HAP-1 (cell line): Measurements from ENCODE around the gene MAB21L4.

Experiments used
- DNase-seq, 2 experiments: peaks; one replicate each; pipeline ENCODE4 v3.0.0-alpha.2; 2016 to 2020; ENCODE audit warnings: low spot score in 2 of 2
- H3K27me3 ChIP-seq: fragments of 250-450 bp; sonication (Bioruptor Pico); 2 replicates; pipeline ENCODE4 v1.5.1; 2020; ENCODE audit warnings: low read depth, mild to moderate bottlenecking, moderate library complexity
- H3K36me3 ChIP-seq: fragments of 250-450 bp; sonication (Bioruptor Pico); replicated peaks from 2 replicates; pipeline ENCODE4 v1.5.1; 2020; ENCODE audit warnings: mild to moderate bottlenecking
- H3K4me1 ChIP-seq: fragments of 250-450 bp; sonication (Bioruptor Pico); 2 replicates; pipeline ENCODE4 v1.5.1; 2020; ENCODE audit warnings: mild to moderate bottlenecking
- H3K4me3 ChIP-seq: fragments of 250-450 bp; sonication (Bioruptor Pico); 2 replicates; pipeline ENCODE4 v1.5.1; 2020; ENCODE audit warnings: mild to moderate bottlenecking, moderate library complexity
- H3K9me3 ChIP-seq: fragments of 250-450 bp; sonication (Bioruptor Pico); 2 replicates; pipeline ENCODE4 v1.5.1; 2020; ENCODE audit warnings: mild to moderate bottlenecking, moderate library complexity
- in situ Hi-C: fragments of 300-500 bp; cut with MboI; formaldehyde crosslinking; loops from 3 replicates; pipeline ENCODE4 v1.14.3; 2020; ENCODE audit warnings: low sequenced_read_pairs, inconsistent platforms, mixed read lengths

The MAB21L4 gene

GRCh38 chr2:240911641-240912265, 15.8 kb upstream of the MAB21L4 start:
- in situ Hi-C loops = no loop called here

GRCh38 chr2:240909216-240909974, 13.4 kb upstream of the MAB21L4 start:
- H3K27me3 ChIP-seq = peaks cover 45% of the 10 kb centered on the region
- no peaks in the 10 kb centered on the region for H3K4me1 ChIP-seq
- no peak overlapping the region for H3K4me3 ChIP-seq
- in situ Hi-C loops = no loop called here
- H3K36me3 ChIP-seq = no peaks in the 10 kb centered on the region
- no peak for DNase-seq
- no peaks in the 10 kb centered on the region for H3K9me3 ChIP-seq

More at GRCh38 chr2:240911641-240912265, 15.8 kb upstream of the MAB21L4 start:
- DNase-seq = no peak
- H3K4me1 ChIP-seq = no peaks in the 10 kb centered on the region
- H3K27me3 ChIP-seq = peaks cover 36% of the 10 kb centered on the region
- no peak overlapping the region for H3K4me3 ChIP-seq
- H3K36me3 ChIP-seq = no peaks in the 10 kb centered on the region
- H3K9me3 ChIP-seq = no peaks in the 10 kb centered on the region

GRCh38 chr2:240906911-240907590, 11.1 kb upstream of the MAB21L4 start:
- H3K4me1 ChIP-seq = no peaks in the 10 kb centered on the region
- H3K27me3 ChIP-seq = peaks cover 40% of the 10 kb centered on the region
- DNase-seq = no peak
- H3K9me3 ChIP-seq = no peaks in the 10 kb centered on the region
- no peak overlapping the region for H3K4me3 ChIP-seq
- in situ Hi-C loops = no loop called here
- H3K36me3 ChIP-seq = no peaks in the 10 kb centered on the region

- Histone ChIP-seq H3K9me3 (no peaks in the 10 kb centered on the region), H3K4me3 (no peak within 1 kb of the TSS), H3K27me3 (peaks cover 32% of the 10 kb centered on the region), H3K4me1 (no peaks in the 10 kb centered on the region), H3K36me3 (no peaks in the 10 kb centered on the region)
- DNase-seq = no peak
- in situ Hi-C loops = no loop called here
Measured at GRCh38 chr2:240906141-240906910, 10.4 kb upstream of the MAB21L4 start, which contains the start of gene CROCC2. CROCC2 (plus strand) TSS chr2:240906336; CDS start chr2:240906514, 178 bp downstream.

GRCh38 chr2:240905176-240905781, 9.3 kb upstream of the MAB21L4 start:
- Histone ChIP-seq H3K27me3 (peaks cover 22% of the 10 kb centered on the region), H3K4me3 (no peak overlapping the region), H3K4me1 (no peaks in the 10 kb centered on the region), H3K9me3 (no peaks in the 10 kb centered on the region), H3K36me3 (no peaks in the 10 kb centered on the region)
- in situ Hi-C loops = no loop called here
- no peak for DNase-seq

- Histone ChIP-seq H3K4me1 (no peaks in the 10 kb centered on the region), H3K36me3 (no peaks in the 10 kb centered on the region)
Measured at GRCh38 chr2:240904216-240905175, 8.5 kb upstream of the MAB21L4 start.

GRCh38 chr2:240903191-240904060, 7.5 kb upstream of the MAB21L4 start:
- DNase-seq = no peak
- in situ Hi-C loops = no loop called here
- H3K27me3 ChIP-seq = peaks cover 14% of the 10 kb centered on the region; the same call in 1 of the 2 replicates
- H3K4me3 ChIP-seq = no peak overlapping the region
- H3K36me3 ChIP-seq = no peaks in the 10 kb centered on the region
- H3K9me3 ChIP-seq = no peaks in the 10 kb centered on the region
- H3K4me1 ChIP-seq = no peaks in the 10 kb centered on the region

More at GRCh38 chr2:240904216-240905175, 8.5 kb upstream of the MAB21L4 start:
- H3K9me3 ChIP-seq = no peaks in the 10 kb centered on the region
- no peak for DNase-seq
- peaks cover 16% of the 10 kb centered on the region; the same call in 1 of the 2 replicates for H3K27me3 ChIP-seq
- in situ Hi-C loops = no loop called here
- no peak overlapping the region for H3K4me3 ChIP-seq

GRCh38 chr2:240902615-240903041, 6.7 kb upstream of the MAB21L4 start:
- in situ Hi-C loops = no loop called here
- no peak overlapping the region for H3K4me3 ChIP-seq

GRCh38 chr2:240901986-240902614, 6.1 kb upstream of the MAB21L4 start:
- Histone ChIP-seq H3K36me3 (no peaks in the 10 kb centered on the region), H3K4me3 (no peak overlapping the region), H3K27me3 (peaks cover 13% of the 10 kb centered on the region; the same call in 1 of the 2 replicates), H3K4me1 (no peaks in the 10 kb centered on the region), H3K9me3 (no peaks in the 10 kb centered on the region)
- in situ Hi-C loops = no loop called here
- DNase-seq = no peak

More at GRCh38 chr2:240902615-240903041, 6.7 kb upstream of the MAB21L4 start:
- DNase-seq = no peak
- no peaks in the 10 kb centered on the region for H3K9me3 ChIP-seq
- no peaks in the 10 kb centered on the region for H3K36me3 ChIP-seq
- no peaks in the 10 kb centered on the region for H3K4me1 ChIP-seq
- peaks cover 14% of the 10 kb centered on the region; the same call in 1 of the 2 replicates for H3K27me3 ChIP-seq

GRCh38 chr2:240900141-240900860, 4.3 kb upstream of the MAB21L4 start:
- in situ Hi-C loops = no loop called here
- no peaks in the 10 kb centered on the region for H3K36me3 ChIP-seq
- no peaks in the 10 kb centered on the region for H3K9me3 ChIP-seq
- no peaks in the 10 kb centered on the region for H3K4me1 ChIP-seq
- no peak overlapping the region for H3K4me3 ChIP-seq
- H3K27me3 ChIP-seq = no peaks in the 10 kb centered on the region; the same call in 1 of the 2 replicates
- DNase-seq = no peak

GRCh38 chr2:240899468-240899865, 3.5 kb upstream of the MAB21L4 start:
- H3K4me3 ChIP-seq = no peak overlapping the region
- H3K36me3 ChIP-seq = no peaks in the 10 kb centered on the region
- DNase-seq = no peak
- in situ Hi-C loops = no loop called here
- no peaks in the 10 kb centered on the region; the same call in 1 of the 2 replicates for H3K27me3 ChIP-seq
- no peaks in the 10 kb centered on the region for H3K4me1 ChIP-seq
- H3K9me3 ChIP-seq = no peaks in the 10 kb centered on the region
